Measurements from ENCODE around the gene NPR3. TPM values are rescaled to one million over a fixed set of nuclear protein-coding genes. Genes with fewer than 3 reads are reported as not detected.

The NPR3 gene
- total RNA-seq, 4 donors from 2014 or later, result 25.4 to 45.1 (median 31.5) TPM

- no peak for DNase-seq
- no peak for TF ChIP-seq CTCF (IDR thresholded peaks at IDR 0.05)
- no peak for TF ChIP-seq POLR2A (IDR thresholded peaks at IDR 0.05)
- intact Hi-C loops (cut with DNase I), result no loop called here
- Histone ChIP-seq H3K27ac (no peak overlapping the region), H3K36me3 (no peaks in the 10 kb centered on the region), H3K9me3 (no peaks in the 10 kb centered on the region), H3K27me3 (no peaks in the 10 kb centered on the region), H3K4me3 (replicated peaks in 1 of 3) (no peak overlapping the region), H3K4me1 (peaks cover 0 to 14% of the 10 kb centered on the region in 2 donors)
- WGBS, 2 donors, result 80 to 89% methylated on average over 1 of the region's 1 CpG
Observed at GRCh38 chr5:32827981-32828380, 116.9 kb downstream of the NPR3 start.

DNA sequence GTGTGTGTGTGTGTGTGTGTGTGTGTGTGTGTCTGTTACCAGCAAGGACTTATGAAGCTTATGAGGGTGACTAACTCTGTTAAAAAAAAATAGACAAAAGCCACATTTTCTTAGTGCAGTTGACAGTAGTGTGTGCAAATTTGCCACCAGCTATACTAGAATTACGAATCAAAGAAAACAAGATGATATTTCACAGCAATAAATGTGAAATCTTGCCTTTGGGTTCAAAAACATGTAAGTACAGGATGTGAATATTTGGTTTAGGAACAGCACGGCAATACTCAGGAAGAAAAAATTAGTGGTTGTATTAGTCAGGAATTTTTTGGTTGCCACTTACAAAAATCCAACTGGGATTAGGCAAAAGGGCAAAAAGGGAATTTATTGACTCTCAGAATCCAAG, 117.4 kb downstream of the NPR3 start:
- Histone ChIP-seq H3K4me3 (replicated peaks in 1 of 3) (no peak overlapping the region), H3K9me3 (no peaks in the 10 kb centered on the region), H3K27ac (no peak overlapping the region), H3K27me3 (no peaks in the 10 kb centered on the region), H3K4me1 (peaks cover 0 to 19% of the 10 kb centered on the region in 2 donors), H3K36me3 (no peaks in the 10 kb centered on the region)
- intact Hi-C loops (cut with DNase I), result no loop called here
- no peak for TF ChIP-seq CTCF (IDR thresholded peaks at IDR 0.05)
- no peak for TF ChIP-seq POLR2A (IDR thresholded peaks at IDR 0.05)
- WGBS, 2 donors, result 85 to 91% methylated on average over 2 of the region's 2 CpGs
- no peak for DNase-seq

DNA sequence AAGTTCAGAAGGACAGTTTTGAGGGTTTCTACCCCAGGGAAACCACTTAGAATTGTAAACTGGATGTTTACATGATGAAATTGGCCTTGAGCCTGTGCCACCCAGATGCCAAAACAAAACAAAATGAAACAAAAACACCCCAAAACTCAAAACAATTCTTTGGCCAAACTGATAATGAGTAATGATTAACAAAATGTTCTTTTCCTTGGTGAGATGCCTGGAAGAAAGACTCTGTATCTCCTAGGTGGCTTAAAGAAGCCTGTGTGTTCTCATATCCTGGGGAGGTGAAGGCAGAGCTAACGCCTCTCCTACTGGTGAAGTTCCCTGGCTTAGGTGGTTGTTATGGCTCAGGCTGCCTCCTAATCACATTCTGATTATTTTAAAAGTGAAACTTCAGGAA, 120.5 kb downstream of the NPR3 start:
- Histone ChIP-seq H3K4me1 (peaks cover 3 to 20% of the 10 kb centered on the region in 2 donors), H3K4me3 (replicated peaks in 1 of 3) (no peak overlapping the region), H3K27ac (no peak overlapping the region), H3K36me3 (no peaks in the 10 kb centered on the region), H3K27me3 (no peaks in the 10 kb centered on the region), H3K9me3 (no peaks in the 10 kb centered on the region)
- no peak for TF ChIP-seq CTCF (IDR thresholded peaks at IDR 0.05)
- no peak for TF ChIP-seq POLR2A (IDR thresholded peaks at IDR 0.05)
- intact Hi-C loops (cut with DNase I), result no loop called here
- no peak for DNase-seq
- WGBS, 2 donors, result 50 to 84% methylated on average over 1 of the region's 1 CpG

- TF ChIP-seq CTCF (IDR thresholded peaks at IDR 0.05) (no peak), POLR2A (IDR thresholded peaks at IDR 0.05) (no peak)
- Histone ChIP-seq H3K4me3 (replicated peaks in 1 of 3) (no peak overlapping the region), H3K27ac (no peak overlapping the region), H3K9me3 (no peaks in the 10 kb centered on the region), H3K27me3 (no peaks in the 10 kb centered on the region), H3K4me1 (peaks cover 4 to 23% of the 10 kb centered on the region in 2 donors), H3K36me3 (no peaks in the 10 kb centered on the region)
- intact Hi-C loops (cut with DNase I), result no loop called here
- no peak for DNase-seq
- WGBS, 2 donors, result 88% methylated on average over 1 of the region's 1 CpG
Observed at GRCh38 chr5:32833127-32833526, 122.0 kb downstream of the NPR3 start.

DNA sequence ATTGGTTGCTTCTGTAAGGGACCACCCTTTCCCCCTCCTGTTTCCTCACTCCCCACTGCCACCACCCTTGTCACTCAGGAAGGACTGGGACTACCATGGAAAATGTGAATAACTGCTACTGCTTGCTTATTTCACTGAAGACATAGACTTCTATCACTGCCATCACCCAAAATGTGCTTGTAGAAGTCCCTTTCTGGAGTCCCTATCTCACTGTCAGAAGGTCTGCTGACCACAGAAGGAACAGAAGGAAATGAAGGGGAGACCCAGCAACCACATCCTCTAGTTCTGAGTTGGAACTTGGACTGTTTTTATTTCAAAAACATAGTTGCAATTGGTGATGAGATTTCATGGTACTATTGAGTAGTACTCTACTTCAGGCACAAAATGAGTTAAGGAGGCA, 122.5 kb downstream of the NPR3 start:
- Histone ChIP-seq H3K36me3 (no peaks in the 10 kb centered on the region), H3K27me3 (no peaks in the 10 kb centered on the region), H3K4me1 (peaks cover 4 to 25% of the 10 kb centered on the region in 2 donors), H3K27ac (no peak overlapping the region), H3K4me3 (replicated peaks in 1 of 3) (no peak overlapping the region), H3K9me3 (no peaks in the 10 kb centered on the region)
- intact Hi-C loops (cut with DNase I), result no loop called here
- DNase-seq, result no peak
- no peak for TF ChIP-seq POLR2A (IDR thresholded peaks at IDR 0.05)
- TF ChIP-seq CTCF (IDR thresholded peaks at IDR 0.05), result no peak

Measured in thyroid gland (tissue), 4 donors.